ENCODE data around the gene CCDC194.

Gene CCDC194

GRCh38 chr19:17390665-17391370 is 3.2 kb downstream of the CCDC194 start:
- Histone ChIP-seq H3K36me3 (ENCODE audit: insufficient read depth, low read length) (no peaks in the 10 kb centered on the region), H3K4me3 (ENCODE audit: low read depth in 1 of 2, low read length in 2 of 2) (peak overlapping the region in 1 of 2 experiments; percentile 53; a peak in 2 of 4 replicates), H2AFZ (ENCODE audit: low read depth, low read length) (peak overlapping the region; percentile 66), H4K20me1 (ENCODE audit: insufficient read depth, low read length) (no peaks in the 10 kb centered on the region), H3K27ac (ENCODE audit: low read length) (no peak overlapping the region), H3K79me2 (ENCODE audit: insufficient read depth, low read length) (no peaks in the 10 kb centered on the region), H3K27me3 (ENCODE audit: insufficient read depth, low read length, poor library complexity) (peaks cover 3% of the 10 kb centered on the region), H3K9me3 (ENCODE audit: insufficient read depth, low read length, severe bottlenecking) (no peaks in the 10 kb centered on the region), H3K4me2 (ENCODE audit: insufficient read depth, low read length) (peak overlapping the region; percentile 77), H3K4me1 (ENCODE audit: insufficient read depth, low read length) (peaks cover 24% of the 10 kb centered on the region), H3K9ac (ENCODE audit: low read depth, low read length) (peak overlapping the region; percentile 41)
- DNase-seq (peak; percentile 86), ATAC-seq (ENCODE audit: insufficient read depth, low read depth) (peak; percentile 97)
- TF ChIP-seq CTCF (IDR thresholded peaks at IDR 0.05; ENCODE audit: borderline replicate concordance, extremely low read depth, low read length, poor library complexity, severe bottlenecking) (peak; percentile 76), EZH2 (IDR thresholded peaks at IDR 0.05; ENCODE audit: borderline replicate concordance, low read depth, low read length, severe bottlenecking) (no peak)

GRCh38 chr19:17389957-17390664 is 3.9 kb downstream of the CCDC194 start:
- Histone ChIP-seq H3K27ac (ENCODE audit: low read length) (no peak overlapping the region), H4K20me1 (ENCODE audit: insufficient read depth, low read length) (no peaks in the 10 kb centered on the region), H3K27me3 (ENCODE audit: insufficient read depth, low read length, poor library complexity) (peaks cover 3% of the 10 kb centered on the region), H3K79me2 (ENCODE audit: insufficient read depth, low read length) (no peaks in the 10 kb centered on the region), H3K4me1 (ENCODE audit: insufficient read depth, low read length) (peaks cover 20% of the 10 kb centered on the region), H3K4me3 (ENCODE audit: low read depth in 1 of 2, low read length in 2 of 2) (no peak overlapping the region), H2AFZ (ENCODE audit: low read depth, low read length) (no peak overlapping the region), H3K4me2 (ENCODE audit: insufficient read depth, low read length) (no peak overlapping the region), H3K36me3 (ENCODE audit: insufficient read depth, low read length) (no peaks in the 10 kb centered on the region), H3K9ac (ENCODE audit: low read depth, low read length) (no peak overlapping the region), H3K9me3 (ENCODE audit: insufficient read depth, low read length, severe bottlenecking) (no peaks in the 10 kb centered on the region)
- TF ChIP-seq CTCF (IDR thresholded peaks at IDR 0.05; ENCODE audit: borderline replicate concordance, extremely low read depth, low read length, poor library complexity, severe bottlenecking) (no peak), EZH2 (IDR thresholded peaks at IDR 0.05; ENCODE audit: borderline replicate concordance, low read depth, low read length, severe bottlenecking) (no peak)
- ATAC-seq (ENCODE audit: insufficient read depth, low read depth) (no peak), DNase-seq (no peak)

DNA sequence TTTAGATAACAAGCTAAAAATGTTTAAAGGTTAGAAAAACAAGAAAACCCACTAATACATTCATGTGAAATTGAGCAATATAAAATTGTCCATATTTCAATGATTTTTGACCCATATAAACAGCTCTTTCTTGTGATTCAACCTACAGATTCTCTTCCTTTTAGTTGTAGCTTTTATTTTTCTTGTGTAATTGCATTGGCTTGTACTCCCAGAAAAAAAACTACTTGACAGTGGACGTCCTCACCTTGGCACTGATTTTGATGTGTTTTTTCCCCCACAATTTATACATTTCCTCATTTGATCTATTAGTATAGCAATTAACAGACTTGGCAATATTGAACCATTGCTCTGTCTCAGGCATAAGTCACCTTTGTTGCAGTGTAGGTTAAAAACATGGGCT is 4.7 kb downstream of the CCDC194 start:
- Histone ChIP-seq H2AFZ (ENCODE audit: low read depth, low read length) (no peak overlapping the region), H3K36me3 (ENCODE audit: insufficient read depth, low read length) (no peaks in the 10 kb centered on the region), H3K27me3 (ENCODE audit: insufficient read depth, low read length, poor library complexity) (peaks cover 3% of the 10 kb centered on the region), H3K4me2 (ENCODE audit: insufficient read depth, low read length) (no peak overlapping the region), H3K9ac (ENCODE audit: low read depth, low read length) (no peak overlapping the region), H3K79me2 (ENCODE audit: insufficient read depth, low read length) (no peaks in the 10 kb centered on the region), H3K9me3 (ENCODE audit: insufficient read depth, low read length, severe bottlenecking) (no peaks in the 10 kb centered on the region), H4K20me1 (ENCODE audit: insufficient read depth, low read length) (no peaks in the 10 kb centered on the region), H3K4me3 (ENCODE audit: low read depth in 1 of 2, low read length in 2 of 2) (no peak overlapping the region), H3K4me1 (ENCODE audit: insufficient read depth, low read length) (peaks cover 16% of the 10 kb centered on the region), H3K27ac (ENCODE audit: low read length) (no peak overlapping the region)
- TF ChIP-seq EZH2 (IDR thresholded peaks at IDR 0.05; ENCODE audit: borderline replicate concordance, low read depth, low read length, severe bottlenecking) (no peak), CTCF (IDR thresholded peaks at IDR 0.05; ENCODE audit: borderline replicate concordance, extremely low read depth, low read length, poor library complexity, severe bottlenecking) (no peak)
- ATAC-seq (ENCODE audit: insufficient read depth, low read depth), result no peak
- no peak for DNase-seq
